ENCODE measurements around the gene MPG.

DNA sequence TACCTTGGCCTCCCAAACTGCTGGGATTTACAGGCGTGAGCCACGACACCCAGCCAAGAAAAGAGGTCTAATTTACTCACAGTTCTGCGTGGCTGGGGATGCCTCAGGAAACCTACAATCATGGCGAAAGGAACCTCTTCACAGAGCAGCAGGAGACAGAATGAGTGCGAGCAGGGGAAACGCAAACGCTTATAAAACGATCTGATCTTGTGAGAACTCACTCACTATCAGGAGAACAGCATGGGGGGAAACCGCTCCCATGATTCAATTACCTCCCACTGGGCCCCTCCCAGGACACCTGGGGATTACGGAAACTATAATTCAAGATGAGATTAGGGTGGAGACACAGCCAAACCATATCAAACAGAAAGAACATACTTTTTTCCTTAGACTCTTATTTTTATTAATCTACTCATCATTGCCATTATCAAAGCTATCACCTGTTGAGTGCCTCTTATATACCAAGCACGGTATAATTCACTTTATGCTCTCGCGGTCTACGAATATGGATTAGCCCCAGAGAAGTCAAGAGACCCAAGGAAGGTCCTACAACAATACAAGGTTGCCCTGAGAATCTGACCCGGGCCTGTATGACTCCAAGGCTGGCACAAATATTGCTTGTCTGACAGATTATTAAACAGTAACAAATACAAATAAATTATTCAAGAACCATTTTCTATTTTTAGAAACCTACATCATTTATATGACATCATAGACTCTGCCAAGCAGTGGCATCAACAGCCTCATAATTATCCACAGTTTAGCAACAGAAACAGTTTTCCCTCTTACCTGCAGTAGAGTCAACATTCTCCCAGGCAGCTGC is 27.0 kb upstream of the MPG start:
- TF ChIP-seq, protein P1, sequence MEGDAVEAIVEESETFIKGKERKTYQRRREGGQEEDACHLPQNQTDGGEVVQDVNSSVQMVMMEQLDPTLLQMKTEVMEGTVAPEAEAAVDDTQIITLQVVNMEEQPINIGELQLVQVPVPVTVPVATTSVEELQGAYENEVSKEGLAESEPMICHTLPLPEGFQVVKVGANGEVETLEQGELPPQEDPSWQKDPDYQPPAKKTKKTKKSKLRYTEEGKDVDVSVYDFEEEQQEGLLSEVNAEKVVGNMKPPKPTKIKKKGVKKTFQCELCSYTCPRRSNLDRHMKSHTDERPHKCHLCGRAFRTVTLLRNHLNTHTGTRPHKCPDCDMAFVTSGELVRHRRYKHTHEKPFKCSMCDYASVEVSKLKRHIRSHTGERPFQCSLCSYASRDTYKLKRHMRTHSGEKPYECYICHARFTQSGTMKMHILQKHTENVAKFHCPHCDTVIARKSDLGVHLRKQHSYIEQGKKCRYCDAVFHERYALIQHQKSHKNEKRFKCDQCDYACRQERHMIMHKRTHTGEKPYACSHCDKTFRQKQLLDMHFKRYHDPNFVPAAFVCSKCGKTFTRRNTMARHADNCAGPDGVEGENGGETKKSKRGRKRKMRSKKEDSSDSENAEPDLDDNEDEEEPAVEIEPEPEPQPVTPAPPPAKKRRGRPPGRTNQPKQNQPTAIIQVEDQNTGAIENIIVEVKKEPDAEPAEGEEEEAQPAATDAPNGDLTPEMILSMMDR (IDR thresholded peaks at IDR 0.05): no peak
- TF ChIP-seq EZH2 (IDR thresholded peaks at IDR 0.05; ENCODE audit: borderline replicate concordance, insufficient read depth, low read depth, low read length, poor library complexity, severe bottlenecking): no peak
